Neural cell (in vitro differentiated cells): ENCODE measurements around the gene UNKL. TPM values are rescaled to one million over a fixed set of nuclear protein-coding genes. Genes with fewer than 3 reads are reported as not detected.

Experiments used
- H2AFZ ChIP-seq: fragments of 200-600, 300-800 bp; sonication (generic), shearing (Covaris generic); 2 replicates; pipeline ENCODE4 v1.6.0; 2014; ENCODE audit warnings: low read depth, mild to moderate bottlenecking, antibody characterized with exemption, low read length, moderate library complexity
- H3F3A ChIP-seq: fragments of 200-600 bp; shearing (Covaris generic); 2 replicates; pipeline ENCODE4 v1.6.1; 2016; ENCODE audit warnings: mild to moderate bottlenecking, moderate library complexity, mixed read lengths, antibody characterized with exemption, low read length; ENCODE audit not compliant: insufficient read depth, poor library complexity, severe bottlenecking
- H3K27ac ChIP-seq: fragments of 200-600, 300-800 bp; sonication (generic), shearing (Covaris generic); 2 replicates; pipeline ENCODE4 v1.5.1; 2014; ENCODE audit warnings: mild to moderate bottlenecking, low read length, moderate library complexity
- H3K27me3 ChIP-seq: fragments of 300-800, 200-600 bp; sonication (generic), shearing (Covaris generic); 2 replicates; pipeline ENCODE4 v1.6.0; 2014; ENCODE audit warnings: mild to moderate bottlenecking, low read depth, low read length, moderate library complexity; ENCODE audit not compliant: insufficient read depth
- H3K36me3 ChIP-seq: fragments of 300-800, 200-600 bp; sonication (generic), shearing (Covaris generic); 2 replicates; pipeline ENCODE4 v1.5.1; 2014; ENCODE audit warnings: mild to moderate bottlenecking, antibody characterized with exemption, low read length, moderate library complexity; ENCODE audit not compliant: insufficient read depth
- H3K4me2 ChIP-seq: fragments of 300-800, 200-600 bp; sonication (generic), shearing (Covaris generic); 2 replicates; pipeline ENCODE4 v1.6.0; 2014; ENCODE audit warnings: mild to moderate bottlenecking, low read length
- H3K4me3 ChIP-seq: fragments of 300-800, 200-600 bp; sonication (generic), shearing (Covaris generic); 2 replicates; pipeline ENCODE4 v1.5.1; 2014; ENCODE audit warnings: mild to moderate bottlenecking, low read length, moderate library complexity
- H3K79me2 ChIP-seq: fragments of 200-600 bp; shearing (Covaris generic); replicated peaks from 2 replicates; pipeline ENCODE4 v1.6.0; 2014; ENCODE audit warnings: mild to moderate bottlenecking, low read length, moderate library complexity; ENCODE audit not compliant: insufficient read depth
- H3K9ac ChIP-seq: fragments of 300-800, 200-600 bp; sonication (generic), shearing (Covaris generic); 2 replicates; pipeline ENCODE4 v1.6.1; 2016; ENCODE audit warnings: mild to moderate bottlenecking, low read length, mixed read lengths
- H3K9me2 ChIP-seq: fragments of 200-600 bp; shearing (Covaris generic); 2 replicates; pipeline ENCODE4 v1.6.1; 2016; ENCODE audit warnings: mild to moderate bottlenecking, low read length, mixed read lengths; ENCODE audit not compliant: insufficient read depth
- H3K9me3 ChIP-seq: fragments of 200-600, 300-800 bp; sonication (generic), shearing (Covaris generic); 2 replicates; pipeline ENCODE4 v1.6.1; 2016; ENCODE audit warnings: mild to moderate bottlenecking, mixed run types, low read length, moderate library complexity, mixed read lengths
- H4K20me1 ChIP-seq: fragments of 200-600 bp; shearing (Covaris generic); 2 replicates; pipeline ENCODE4 v1.6.1; 2016; ENCODE audit warnings: mild to moderate bottlenecking, mixed run types; ENCODE audit not compliant: insufficient read depth
- CTCF ChIP-seq: fragments of 450-650 bp; IDR thresholded peaks from 2 replicates; pipeline ENCODE4 v1.5.1; 2014; ENCODE audit warnings: antibody characterized with exemption, mild to moderate bottlenecking, moderate library complexity; ENCODE audit not compliant: poor library complexity, severe bottlenecking
- EP300 ChIP-seq: fragments of 450-650 bp; conservative IDR thresholded peaks from 2 replicates; pipeline ENCODE4 v1.6.1; 2014; ENCODE audit warnings: antibody characterized with exemption, mild to moderate bottlenecking, moderate library complexity; ENCODE audit not compliant: poor library complexity, severe bottlenecking
- EZH2 ChIP-seq: fragments of 200-600, 300-800 bp; shearing (Covaris generic), sonication (generic); IDR thresholded peaks from 2 replicates; pipeline ENCODE4 v1.6.1; 2014; ENCODE audit warnings: antibody characterized with exemption, low read length, borderline replicate concordance, mild to moderate bottlenecking; ENCODE audit not compliant: insufficient read depth, poor library complexity, severe bottlenecking
- MXI1 ChIP-seq: fragments of 450-650 bp; conservative IDR thresholded peaks from 2 replicates; pipeline ENCODE4 v1.6.1; 2014; ENCODE audit warnings: antibody characterized with exemption, mild to moderate bottlenecking; ENCODE audit not compliant: poor library complexity, severe bottlenecking
- POLR2AphosphoS5 ChIP-seq: IDR thresholded peaks from 2 replicates; pipeline ENCODE4 v1.6.1; 2012
- RAD21 ChIP-seq: fragments of 450-650 bp; conservative IDR thresholded peaks from 2 replicates; pipeline ENCODE4 v1.6.1; 2014; ENCODE audit warnings: antibody characterized with exemption, mild to moderate bottlenecking, moderate library complexity
- REST ChIP-seq: IDR thresholded peaks from 2 replicates; pipeline ENCODE4 v1.6.1; 2012; ENCODE audit warnings: borderline replicate concordance
- SMC3 ChIP-seq: fragments of 450-650 bp; conservative IDR thresholded peaks from 2 replicates; pipeline ENCODE4 v1.6.1; 2014; ENCODE audit warnings: antibody characterized with exemption, mild to moderate bottlenecking, moderate library complexity; ENCODE audit not compliant: poor library complexity
- TAF1 ChIP-seq: IDR thresholded peaks from 2 replicates; pipeline ENCODE4 v1.6.1; 2012; ENCODE audit warnings: low read depth
- polyA plus RNA-seq: library from polyadenylated mRNA; depleted of rRNA; stranded (reverse); fragments of >200 nt; gene quantifications from 2 replicates; pipeline ENCODE4 v1.2.3, GENCODE V29; 2014

The UNKL gene
- polyA plus RNA-seq, 1 donor from 2014 or later, result 11.9 TPM

- no peaks in the 10 kb centered on the region for H3K36me3 ChIP-seq
- no peak overlapping the region for H3K9ac ChIP-seq
- no peaks in the 10 kb centered on the region for H4K20me1 ChIP-seq
- TF ChIP-seq TAF1 (no peak), CTCF (no peak)
- no peaks in the 10 kb centered on the region for H3K79me2 ChIP-seq
- no peaks in the 10 kb centered on the region for H3F3A ChIP-seq
- H3K9me3 ChIP-seq, result no peaks in the 10 kb centered on the region
- H3K9me2 ChIP-seq, result no peaks in the 10 kb centered on the region
- no peak overlapping the region for H3K4me2 ChIP-seq
- no peak overlapping the region for H3K27ac ChIP-seq
- no peaks in the 10 kb centered on the region for H3K27me3 ChIP-seq
- no peak overlapping the region for H2AFZ ChIP-seq
- no peak overlapping the region for H3K4me3 ChIP-seq
These were observed 38.8 kb upstream of the UNKL start for GRCh38 chr16:1453316-1453715.

- Histone ChIP-seq H3K9me3 (no peaks in the 10 kb centered on the region), H3F3A (no peaks in the 10 kb centered on the region), H3K9ac (no peak overlapping the region), H3K36me3 (no peaks in the 10 kb centered on the region), H3K4me3 (no peak overlapping the region), H3K79me2 (no peaks in the 10 kb centered on the region), H4K20me1 (no peaks in the 10 kb centered on the region), H3K4me2 (no peak overlapping the region), H3K27me3 (no peaks in the 10 kb centered on the region), H2AFZ (no peak overlapping the region), H3K9me2 (no peaks in the 10 kb centered on the region), H3K27ac (no peak overlapping the region)
- TF ChIP-seq SMC3 (no peak), REST (no peak), RAD21 (no peak), CTCF (no peak), EZH2 (no peak), POLR2AphosphoS5 (no peak), EP300 (no peak), TAF1 (no peak), MXI1 (no peak)
These were observed 38.0 kb upstream of the UNKL start for GRCh38 chr16:1452530-1452929.
